K562 (cell line): Measurements from ENCODE around the gene RHBDF2. TPM values are rescaled to one million over a fixed set of nuclear protein-coding genes. Genes with fewer than 3 reads are reported as not detected.
A peak's percentile ranks its signal among the peaks of the same experiment; 100 is the strongest.

Experiments
- ATAC-seq: fragments of 200-7000 bp; cut with Tn5 transposase; 3 replicates; pipeline ENCODE4 v1.9.1; 2020; ENCODE audit warnings: moderate library complexity
- BruUV-seq: library from RNA; stranded (reverse); fragments of 400-500 nt; replicated peaks from 2 replicates; lab custom pipeline; 2021; lab: Mats Ljungman, UMichigan
- CTCF ChIA-PET: fragments of 300-600 bp; formaldehyde crosslinking; extraction: SDS; loops from one replicate; lab custom pipeline; 2021; ENCODE audit warnings: low intra/inter-chr PET ratio; lab: Yijun Ruan, JAX
- POLR2A ChIA-PET: fragments of 300-600, 350-650 bp; sonication (Branson Sonifier 250); formaldehyde crosslinking; extraction: SDS; loops from one replicate; lab custom pipeline; 2021; ENCODE audit warnings: antibody characterized with exemption, inconsistent platforms; lab: Yijun Ruan, JAX
- DNase-seq, 4 experiments: peaks; one replicate each; pipeline versions ENCODE4 v3.0.0 to v3.0.0-alpha.2; 2011 to 2018; ENCODE audit warnings: low spot score in 3 of 4, mixed read lengths in 3 of 4; ENCODE audit errors: extremely low read depth in 1 of 4
- FAIRE-seq: peaks from 2 replicates; lab custom pipeline; 2011; peaks lifted over from hg19 to GRCh38; lab: Jason Lieb, UNC
- H2AFZ ChIP-seq: 2 replicates; pipeline ENCODE4 v1.6.0; 2011; ENCODE audit warnings: low read depth, low read length, control low read depth, inconsistent platforms
- H3K27ac ChIP-seq: fragments of 200-600 bp; 3 replicates; pipeline ENCODE4 v1.8.0; 2011; ENCODE audit warnings: low read depth, mild to moderate bottlenecking, control low read depth, inconsistent platforms, low read length, moderate library complexity, mixed read lengths; ENCODE audit errors: extremely low read depth
- H3K27me3 ChIP-seq, 2 experiments: fragments of 300-600 bp in 1 of 2; 2 replicates in 1 of 2; 3 replicates in 1 of 2; pipeline versions ENCODE4 v1.6.0 to v1.8.0; 2011; ENCODE audit warnings: inconsistent platforms in 2 of 2, low read length in 2 of 2, mild to moderate bottlenecking in 1 of 2, mixed read lengths in 1 of 2, moderate library complexity in 1 of 2; ENCODE audit not compliant: control insufficient read depth in 2 of 2, insufficient read depth in 2 of 2
- H3K36me3 ChIP-seq: fragments of 300-600 bp; 3 replicates; pipeline ENCODE4 v1.8.0; 2011; ENCODE audit warnings: mild to moderate bottlenecking, low read length, inconsistent platforms; ENCODE audit not compliant: control insufficient read depth, insufficient read depth
- H3K4me1 ChIP-seq, 2 experiments: fragments of 200-600 bp in 1 of 2; replicated peaks in 1 of 2; 2 replicates in 1 of 2; 3 replicates in 1 of 2; pipeline versions ENCODE4 v1.5.1 to v1.8.0; 2011; ENCODE audit warnings: inconsistent platforms in 2 of 2, low read length in 2 of 2, mild to moderate bottlenecking in 1 of 2, mixed read lengths in 1 of 2, moderate library complexity in 1 of 2; ENCODE audit not compliant: control insufficient read depth in 2 of 2, insufficient read depth in 2 of 2
- H3K4me2 ChIP-seq: 2 replicates; pipeline ENCODE4 v1.6.1; 2011; ENCODE audit warnings: low read length, control low read depth, inconsistent platforms, mixed read lengths; ENCODE audit not compliant: insufficient read depth
- H3K4me3 ChIP-seq: fragments of 200-600 bp; sonication (generic), shearing (Covaris generic); 2 replicates; pipeline ENCODE4 v1.5.1; 2016; ENCODE audit warnings: control low read depth, inconsistent platforms
- H3K79me2 ChIP-seq: fragments of 200-600 bp; 3 replicates; pipeline ENCODE4 v1.8.0; 2011; ENCODE audit warnings: low read length, inconsistent platforms; ENCODE audit not compliant: control insufficient read depth, insufficient read depth
- H3K9ac ChIP-seq, 2 experiments: 2 replicates each; pipeline versions ENCODE4 v1.6.0 to v1.6.1; 2011; ENCODE audit warnings: low read depth in 2 of 2, low read length in 2 of 2, control low read depth in 1 of 2, inconsistent platforms in 1 of 2, mild to moderate bottlenecking in 1 of 2, mixed read lengths in 1 of 2; ENCODE audit not compliant: insufficient read depth in 1 of 2
- H3K9me1 ChIP-seq: one replicate; pipeline ENCODE4 v1.6.0; 2011; ENCODE audit warnings: inconsistent platforms, mild to moderate bottlenecking, low read length, moderate library complexity; ENCODE audit not compliant: control insufficient read depth, insufficient read depth
- H3K9me3 ChIP-seq: replicated peaks from 2 replicates; pipeline ENCODE4 v1.5.1; 2011; ENCODE audit warnings: low read depth, low read length, inconsistent platforms; ENCODE audit not compliant: control insufficient read depth, insufficient read depth
- H4K20me1 ChIP-seq: replicated peaks from 2 replicates; pipeline ENCODE4 v1.6.1; 2011; ENCODE audit warnings: low read length, inconsistent platforms, mixed read lengths; ENCODE audit not compliant: control insufficient read depth, insufficient read depth
- C11orf30 ChIP-seq: fragments of 450-650 bp; IDR thresholded peaks from 2 replicates; pipeline ENCODE4 v1.6.1; 2016; ENCODE audit warnings: low read depth, mild to moderate bottlenecking
- CEBPB ChIP-seq: fragments of 450-650 bp; IDR thresholded peaks from 2 replicates; pipeline ENCODE4 v1.6.1; 2016; ENCODE audit warnings: missing genetic modification characterization, missing compliant biosample characterization
- CEBPG ChIP-seq, 3 experiments: fragments of 200-800 bp in 1 of 3; sonication (Bioruptor generic) in 1 of 3; sonication (generic) in 1 of 3; formaldehyde crosslinking in 1 of 3; IDR thresholded peaks in 2 of 3; conservative IDR thresholded peaks in 1 of 3; 2 replicates each; pipeline versions ENCODE4 v1.6.1 to v1.8.0; 2016 to 2022; ENCODE audit warnings: missing compliant biosample characterization in 2 of 3, missing genetic modification characterization in 2 of 3, mild to moderate bottlenecking in 1 of 3, missing genetic modification reagents in 1 of 3
- CLOCK ChIP-seq: fragments of 250-450 bp; sonication (Bioruptor Pico); IDR thresholded peaks from 2 replicates; pipeline ENCODE4 v1.4.0; 2020; ENCODE audit warnings: mild to moderate bottlenecking, moderate library complexity, borderline replicate concordance
- MAFF ChIP-seq: IDR thresholded peaks from 2 replicates; pipeline ENCODE4 v1.6.1; 2012; ENCODE audit warnings: low read length, improper control_type of control experiment
- MAFG ChIP-seq: fragments of 450-650 bp; conservative IDR thresholded peaks from 2 replicates; pipeline ENCODE4 v1.6.1; 2016; ENCODE audit warnings: missing genetic modification characterization, missing compliant biosample characterization
- MAFK ChIP-seq: IDR thresholded peaks from 2 replicates; pipeline ENCODE4 v1.6.1; 2011; ENCODE audit warnings: low read length, improper control_type of control experiment
- NCOA2 ChIP-seq, 2 experiments: fragments of 450-650 bp; IDR thresholded peaks; 2 replicates each; pipeline ENCODE4 v1.6.1; 2018; ENCODE audit warnings: mild to moderate bottlenecking in 2 of 2, moderate library complexity in 1 of 2; ENCODE audit not compliant: partially characterized antibody in 2 of 2
- RBM14 ChIP-seq: fragments of 200-400 bp; formaldehyde crosslinking; IDR thresholded peaks from 2 replicates; pipeline ENCODE4 v1.6.1; 2018; ENCODE audit warnings: low read depth, mild to moderate bottlenecking, low read length, moderate library complexity, borderline replicate concordance; ENCODE audit not compliant: insufficient read depth
- ZFP36 ChIP-seq: fragments of 150-350 bp; IDR thresholded peaks from 2 replicates; pipeline ENCODE4 v1.6.1; 2018; ENCODE audit warnings: low read length, low read depth; ENCODE audit not compliant: partially characterized antibody
- ZNF316 ChIP-seq: fragments of 450-650 bp; IDR thresholded peaks from 2 replicates; pipeline ENCODE4 v1.6.1; 2016
- WGBS: fragments of 100-300 bp; shearing (Covaris generic); methylation state at CpG from one replicate; pipeline ENCODE4 v1.1.6; 2016; ENCODE audit warnings: low coverage, mixed read lengths; ENCODE audit not compliant: insufficient coverage; ENCODE audit errors: missing lambda C conversion rate; 5-methylcytosine and 5-hydroxymethylcytosine counted together
- in situ Hi-C: fragments of 300-500 bp; cut with MboI; formaldehyde crosslinking; loops from 4 replicates; pipeline ENCODE4 v1.15.0; 2018; ENCODE audit warnings: inconsistent platforms, mixed read lengths
- intact Hi-C: fragments of 100-400 bp; cut with micrococcal nuclease; formaldehyde crosslinking; loops from 2 replicates; pipeline ENCODE4 v1.14.2; 2022
- polyA plus RNA-seq, 8 experiments: library from polyadenylated mRNA; depleted of rRNA in 4 of 8; stranded (reverse) in 5 of 8; unstranded in 3 of 8; fragments of >200 nt; fragmentation: Nextera tagmentation in 2 of 8; fragmentation: Illumina TruSeq in 1 of 8; extraction: Ambion mirVana in 2 of 8; extraction: Trizol in 1 of 8; gene quantifications; 2 replicates each; pipeline versions ENCODE4 v1.2.1 to v1.2.3, GENCODE V29; 2011 to 2014; ENCODE audit warnings: inconsistent platforms in 1 of 8, missing spikeins in 1 of 8
- total RNA-seq, 7 experiments: library from RNA; depleted of rRNA in 6 of 7; stranded (reverse); fragments of >200 nt in 6 of 7; fragmentation: Illumina TruSeq in 2 of 7; extraction: Trizol in 2 of 7; gene quantifications; 2 replicates each; pipeline versions ENCODE4 v1.2.1 to v1.2.3, GENCODE V29; 2011 to 2021; ENCODE audit warnings: low replicate concordance in 1 of 7

RHBDF2 gene
- total and polyA plus RNA-seq, 9 of the 15 experiments (the other 6 are each of a cell fraction or from before 2014, with no cell fraction given), result 0.04 to 2.8 (median 1.1) TPM

GRCh38 chr17:76511668-76512365 is 10.6 kb upstream of the RHBDF2 start:
- no peaks in the 10 kb centered on the region for H3K9me3 ChIP-seq
- ChIA-PET CTCF (no interaction called here), POLR2A (interaction anchor here (0.6 kb wide), 4 partner anchors 29 to 129 kb away, joined by 3 to 4 read pairs (median 3); no protein-coding TSS in a partner anchor)
- intact Hi-C loops, result no loop called here
- H3K9ac ChIP-seq, result no peak overlapping the region
- H3K4me3 ChIP-seq, result no peak overlapping the region
- TF ChIP-seq CLOCK (CRISPR knock-in tag) (no peak), ZFP36 (peak; percentile 40), CEBPB (tag) (peak; percentile 80), CEBPG (CRISPR knock-in tag; IDR thresholded peaks at IDR 0.05) (no peak), CEBPG (tag; conservative IDR thresholded peaks at IDR 0.05 in 1 of 2, IDR thresholded peaks at IDR 0.05 in 1 of 2) (peak; percentile 37 to 48; a peak in 3 of 4 replicates), ZNF316 (peak; percentile 93), MAFF (peak; percentile 85), NCOA2 (IDR thresholded peaks at IDR 0.05; ENCODE audit: partially characterized antibody in 2 of 2) (no peak), MAFG (tag) (peak; percentile 86), RBM14 (no peak), C11orf30 (peak; percentile 90), MAFK (peak; percentile 82)
- H3K4me1 ChIP-seq, result peaks cover 13 to 15% of the 10 kb centered on the region in 2 experiments; a peak in 4 of 5 replicates
- no peak overlapping the region for H3K4me2 ChIP-seq
- DNase-seq (no peak), FAIRE-seq (peak; percentile 32), ATAC-seq (no peak)
- H3K79me2 ChIP-seq, result no peaks in the 10 kb centered on the region
- in situ Hi-C loops, result no loop called here
- no TSS peak for BruUV-seq
- 65% methylated on average over 13 of the region's 13 CpGs for WGBS
- H3K27ac ChIP-seq, result no peak overlapping the region
- no peaks in the 10 kb centered on the region for H3K9me1 ChIP-seq
- no peak overlapping the region for H2AFZ ChIP-seq
- H3K27me3 ChIP-seq, result no peaks in the 10 kb centered on the region
- H3K36me3 ChIP-seq, result no peaks in the 10 kb centered on the region
- H4K20me1 ChIP-seq, result no peaks in the 10 kb centered on the region
